GM18907 (cell line): ENCODE data around the gene EBF4.
"Not testable (repeated sequence)": the region's sequence is repeated elsewhere in the genome, so short reads cannot be mapped to it uniquely, and the experiment has no call there.

Experiments used
- ATAC-seq: cut with Tn5 transposase; IDR thresholded peaks from one replicate; pipeline ENCODE4 v1.9.1; 2021; ENCODE audit warnings: mild to moderate bottlenecking, moderate library complexity; ENCODE audit not compliant: unreplicated experiment

The EBF4 gene

DNA sequence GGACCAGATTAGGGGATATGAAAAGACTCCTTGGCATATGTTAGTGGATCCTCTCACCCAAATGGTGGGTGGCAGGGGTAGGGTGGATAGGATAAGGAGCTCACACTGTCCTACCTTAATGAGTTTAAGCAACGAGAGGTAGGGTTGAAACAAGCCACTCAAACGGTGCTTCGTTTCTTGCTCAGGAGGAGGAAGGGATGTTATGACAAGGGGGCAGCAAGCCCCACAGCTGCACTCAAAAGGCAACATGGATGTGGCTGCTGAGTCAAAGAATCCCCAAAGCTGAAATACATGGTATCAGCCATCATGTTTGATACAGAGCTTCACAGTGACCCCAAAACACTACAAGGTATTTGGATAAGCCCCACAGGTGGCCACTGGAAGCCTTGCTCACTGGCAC is 20.1 kb upstream of the EBF4 start:
- ATAC-seq = no peak

GRCh38 chr20:2673453-2673852 is 19.1 kb upstream of the EBF4 start:
- ATAC-seq = no peak

GRCh38 chr20:2680046-2680445 is 12.5 kb upstream of the EBF4 start:
- ATAC-seq = no peak

- not testable (repeated sequence) for ATAC-seq
Measured at GRCh38 chr20:2682040-2682439, 10.5 kb upstream of the EBF4 start.

GRCh38 chr20:2684817-2685216 is 7.8 kb upstream of the EBF4 start:
- ATAC-seq = not testable (repeated sequence)

- ATAC-seq = no peak
Measured at GRCh38 chr20:2687514-2687913, 5.1 kb upstream of the EBF4 start.

- ATAC-seq = no peak
Measured at GRCh38 chr20:2688041-2688591, 4.5 kb upstream of the EBF4 start.

DNA sequence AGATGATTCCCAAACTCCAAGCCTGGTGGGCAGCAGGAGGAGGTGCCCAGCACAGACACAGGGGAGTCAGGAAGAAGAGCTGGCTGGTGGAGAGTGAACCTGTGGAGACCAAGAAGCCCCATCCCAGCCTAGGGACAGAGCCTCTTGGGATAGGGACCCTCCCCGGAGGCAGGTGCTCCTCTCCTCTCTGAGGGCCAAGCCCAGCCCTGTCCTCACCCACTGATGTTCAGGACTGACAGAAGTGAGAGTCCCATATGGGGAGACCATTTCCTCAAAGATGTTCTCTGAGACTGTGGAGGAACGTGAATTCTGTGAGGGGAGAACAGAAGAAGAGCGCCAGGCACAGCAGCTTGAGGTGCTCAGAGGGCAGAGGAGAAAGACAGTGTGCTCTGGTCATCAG is 2.4 kb upstream of the EBF4 start:
- ATAC-seq = no peak

GRCh38 chr20:2690718-2691117 is 1.9 kb upstream of the EBF4 start:
- no peak for ATAC-seq

- no peak for ATAC-seq
Measured at GRCh38 chr20:2691127-2691526, 1.5 kb upstream of the EBF4 start.

- no peak for ATAC-seq
Measured at GRCh38 chr20:2691663-2692035, 931 bp upstream of the EBF4 start.

DNA sequence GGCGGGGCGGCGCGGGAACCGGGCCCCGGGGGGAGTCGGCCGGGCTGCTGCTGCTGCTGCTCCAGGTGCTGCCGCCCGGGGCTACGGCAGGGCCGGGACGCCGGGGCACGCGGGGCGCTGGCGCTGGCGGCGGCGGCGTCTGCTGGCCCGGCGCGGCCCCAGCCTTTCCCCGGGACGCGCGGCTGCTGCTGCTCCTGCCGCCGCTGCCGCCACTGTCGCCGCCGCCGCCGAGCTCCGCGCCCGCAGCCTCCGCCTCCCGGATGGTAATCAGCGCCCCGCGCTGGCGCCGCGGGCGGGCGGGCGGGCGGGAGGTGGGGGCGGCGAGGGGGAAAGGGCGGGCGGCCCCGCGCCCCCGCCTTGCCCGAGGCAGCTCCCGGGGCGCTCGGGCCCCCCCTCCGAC is 306 bp downstream of the EBF4 start:
- no peak for ATAC-seq

DNA sequence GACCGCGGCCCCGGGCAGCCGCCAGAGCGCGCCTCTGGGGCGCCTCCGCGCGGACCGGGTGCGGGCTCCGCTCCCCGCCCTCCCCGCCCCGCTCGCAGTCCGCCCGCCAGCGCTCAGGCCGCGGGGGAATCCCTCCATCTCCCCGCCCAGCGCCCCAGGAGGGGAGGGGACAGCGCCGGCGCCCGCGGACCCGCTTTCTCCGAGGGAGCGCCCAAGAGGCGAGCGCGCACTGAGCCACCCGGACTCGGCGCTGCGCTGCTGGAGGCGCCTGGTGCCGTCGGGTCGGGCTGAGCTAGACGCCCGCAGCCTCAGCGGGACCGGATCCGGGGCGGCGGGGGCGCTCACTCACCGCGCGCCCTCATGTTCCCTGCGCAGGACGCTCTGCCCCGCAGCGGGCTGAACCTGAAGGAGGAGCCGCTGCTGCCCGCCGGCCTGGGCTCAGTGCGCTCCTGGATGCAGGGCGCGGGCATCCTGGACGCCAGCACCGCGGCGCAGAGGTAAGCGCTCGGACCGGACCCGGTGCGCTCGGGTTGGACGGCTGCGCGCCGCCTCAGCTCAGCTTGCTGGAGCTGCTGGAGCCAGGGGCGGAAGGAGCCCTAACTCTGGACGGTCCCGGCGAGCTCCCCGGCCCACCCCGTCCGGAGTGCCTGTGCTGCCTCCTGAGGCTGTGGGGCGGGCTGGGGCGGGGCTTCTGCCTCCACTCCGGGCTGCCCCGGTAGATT is 867 bp downstream of the EBF4 start:
- no peak for ATAC-seq

DNA sequence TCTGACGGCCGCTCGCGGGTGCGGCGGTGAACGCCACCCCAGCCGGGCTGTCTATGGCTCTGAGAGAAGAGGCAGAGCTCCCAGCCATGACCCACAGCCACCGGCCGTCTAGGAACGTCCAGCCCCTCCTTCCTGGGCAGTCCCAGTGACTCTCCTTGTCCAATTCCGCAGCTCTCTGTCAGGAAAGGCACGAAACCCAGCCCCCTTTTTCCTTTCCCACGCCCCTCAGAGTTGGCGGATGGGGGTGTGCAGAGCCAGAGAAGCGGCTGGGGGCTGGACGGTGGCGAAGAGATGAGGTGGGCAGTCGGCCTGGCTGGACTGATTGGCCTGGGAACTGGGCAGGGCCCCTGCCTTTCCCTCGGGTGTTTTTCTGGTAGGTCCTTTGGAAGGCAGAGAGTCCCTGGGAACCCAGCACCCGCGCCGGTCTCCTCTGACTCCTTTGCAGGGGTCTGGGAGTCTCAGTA is 1.5 kb downstream of the EBF4 start:
- no peak for ATAC-seq

DNA sequence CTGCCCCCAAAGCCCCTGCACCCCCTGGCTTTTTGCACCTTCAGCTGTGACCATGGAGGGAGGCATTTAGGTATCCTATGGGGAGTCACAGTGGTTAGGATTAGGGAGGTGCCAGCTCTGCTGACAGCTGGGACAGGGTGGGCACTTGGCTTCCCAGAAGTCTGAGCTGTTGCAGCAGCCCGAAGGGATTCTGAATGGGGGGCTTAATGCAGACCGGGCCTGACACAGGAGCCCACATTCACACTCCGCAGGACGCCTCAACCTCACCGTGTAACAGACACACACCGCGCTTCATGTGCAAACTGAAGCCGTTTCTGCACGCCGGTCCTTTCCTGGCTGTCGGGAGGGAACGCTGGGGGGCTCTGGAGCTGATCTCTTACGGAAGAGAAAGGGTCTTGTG is 1.9 kb downstream of the EBF4 start:
- ATAC-seq = no peak

DNA sequence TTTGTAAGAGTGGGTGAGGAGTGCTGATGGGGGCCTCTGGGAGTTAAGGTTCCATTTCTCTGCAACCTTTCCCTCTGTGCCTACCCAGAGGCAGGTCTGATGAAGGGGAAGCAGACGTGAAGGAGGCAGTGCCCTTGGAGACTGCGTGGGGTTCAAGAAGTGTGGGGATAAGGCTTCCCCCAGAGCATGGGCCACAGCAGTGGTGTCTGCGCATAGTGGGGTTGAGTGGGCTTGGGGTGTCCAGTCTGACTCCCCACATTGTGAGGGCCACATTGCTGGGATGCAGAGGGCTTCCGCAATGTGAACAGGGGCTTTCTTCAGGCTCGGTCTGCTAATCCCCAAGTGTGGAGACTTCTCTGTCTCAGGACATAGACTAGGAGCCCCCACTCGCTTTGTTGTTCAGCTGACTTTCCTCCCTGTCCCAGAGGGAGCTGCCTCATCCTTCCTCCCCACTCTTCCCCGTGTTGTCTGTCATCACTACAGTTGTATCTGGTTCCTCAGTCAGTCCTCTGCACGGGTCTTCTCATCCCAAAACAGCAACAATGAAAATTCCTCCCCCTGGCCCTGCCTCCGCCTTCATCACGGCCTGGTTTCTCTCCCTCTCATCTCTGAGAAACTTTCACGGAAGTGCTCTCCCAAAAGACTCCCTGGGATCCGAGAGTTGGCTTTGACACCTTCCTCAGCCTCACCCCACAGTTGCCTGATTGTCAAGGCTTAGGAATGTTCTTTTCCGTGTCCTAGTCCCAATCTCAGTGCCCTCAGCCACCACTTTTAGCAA is 2.8 kb downstream of the EBF4 start:
- no peak for ATAC-seq

DNA sequence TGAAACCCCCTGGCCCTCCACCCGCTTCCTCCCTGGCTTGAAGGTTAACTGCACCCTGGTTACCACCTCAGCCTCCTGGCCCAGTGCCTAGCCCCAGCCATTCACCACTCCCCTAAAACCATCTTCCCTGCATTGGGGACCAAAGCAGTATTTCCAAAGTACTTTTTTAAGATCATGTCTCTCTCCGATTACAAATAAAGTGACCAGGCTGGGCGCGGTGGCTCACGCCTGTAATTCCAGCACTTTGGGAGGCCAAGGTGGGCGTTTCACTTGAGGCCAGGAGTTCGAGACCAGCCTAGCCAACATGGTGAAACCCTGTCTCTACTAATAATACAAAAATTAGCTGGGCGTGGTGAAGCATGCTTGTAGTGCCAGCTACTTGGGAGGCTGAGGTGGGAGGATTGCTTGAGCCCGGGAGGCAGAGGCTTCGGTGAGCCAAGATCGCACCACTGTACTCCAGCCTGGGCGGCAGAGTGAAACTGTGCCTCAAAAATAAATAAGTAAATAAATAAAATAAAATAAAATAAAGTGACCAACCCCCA is 3.5 kb downstream of the EBF4 start:
- ATAC-seq = not testable (repeated sequence)

- no peak for ATAC-seq
Measured at GRCh38 chr20:2696646-2697045, 4.1 kb downstream of the EBF4 start.

GRCh38 chr20:2697768-2698167 is 5.2 kb downstream of the EBF4 start:
- ATAC-seq = no peak

- ATAC-seq = no peak
Measured at GRCh38 chr20:2698186-2698817, 5.7 kb downstream of the EBF4 start.

DNA sequence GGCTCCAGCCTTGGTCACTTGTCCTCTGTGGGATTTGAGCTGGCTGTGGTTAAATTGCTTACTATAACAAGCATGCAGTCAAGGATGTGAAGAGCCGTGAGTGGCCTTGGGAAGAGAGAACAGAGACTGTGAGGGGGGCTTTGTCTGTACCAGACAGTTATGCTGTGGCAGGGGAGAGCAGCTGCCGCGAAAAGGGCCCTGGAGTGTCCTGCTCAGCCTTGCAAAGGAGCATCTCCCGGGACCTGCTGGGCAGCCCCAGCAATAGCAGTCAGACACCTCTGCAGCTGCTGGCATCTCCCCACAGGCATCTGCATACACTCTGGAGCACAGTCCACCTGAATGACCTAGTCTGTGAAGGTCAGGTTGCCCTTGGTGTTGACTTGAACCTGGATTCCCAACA is 6.3 kb downstream of the EBF4 start:
- no peak for ATAC-seq
